HCT116 (cell line): ENCODE results near the gene ROBO1. TPM values are rescaled to one million over a fixed set of nuclear protein-coding genes. Genes with fewer than 3 reads are reported as not detected.

ENCODE experiments used
- ATAC-seq: fragments of 200-7000 bp; cut with Tn5 transposase; 2 replicates; pipeline ENCODE4 v1.9.1; 2020; ENCODE audit warnings: mild to moderate bottlenecking, moderate library complexity
- BruUV-seq: library from RNA; stranded (reverse); fragments of 400-500 nt; replicated peaks from 2 replicates; lab custom pipeline; 2021; lab: Mats Ljungman, UMichigan
- CTCF ChIA-PET: fragments of 300-600 bp; sonication (Branson Sonifier 250); formaldehyde crosslinking; loops from one replicate; lab custom pipeline; 2021; ENCODE audit warnings: antibody characterized with exemption; lab: Charles Lee
- POLR2A ChIA-PET: fragments of 300-600, 350-600 bp; sonication (Branson Sonifier 250); formaldehyde crosslinking; loops from one replicate; lab custom pipeline; 2021; ENCODE audit warnings: antibody characterized with exemption; lab: Charles Lee
- RAD21 ChIA-PET, 2 experiments: fragments of 300-600 bp; sonication (Branson Sonifier 250); formaldehyde crosslinking; loops; one replicate each; lab custom pipeline; 2023; ENCODE audit warnings: low total read pairs in 2 of 2; ENCODE audit not compliant: uncharacterized antibody in 2 of 2, unreplicated experiment in 2 of 2, low non-redundant PET in 1 of 2; lab: Charles Lee
- DNase-seq: peaks from one replicate; pipeline ENCODE4 v3.0.0-alpha.2; 2010; ENCODE audit warnings: low read depth, low spot score
- H2AFZ ChIP-seq: fragments of 200-600 bp; shearing (Covaris generic), sonication (generic); 2 replicates; pipeline ENCODE4 v1.6.1; 2017; ENCODE audit warnings: low read depth, mixed run types, mixed read lengths, antibody characterized with exemption, low read length; ENCODE audit not compliant: poor library complexity, severe bottlenecking
- H3K27ac ChIP-seq: 2 replicates; pipeline ENCODE4 v1.5.1; 2012; ENCODE audit warnings: low read depth, low read length
- H3K27me3 ChIP-seq: fragments of 200-600 bp; sonication (generic); 2 replicates; pipeline ENCODE4 v1.6.1; 2016; ENCODE audit warnings: mixed run types, low read length, mixed read lengths; ENCODE audit not compliant: insufficient read depth
- H3K36me3 ChIP-seq, 2 experiments: fragments of 200-500 bp in 1 of 2; fragments of 200-600 bp in 1 of 2; sonication (Bioruptor generic) in 1 of 2; sonication (generic) in 1 of 2; 2 replicates each; pipeline versions ENCODE4 v1.5.1 to v1.6.1; 2014 to 2016; ENCODE audit warnings: low read length in 2 of 2, inconsistent platforms in 1 of 2, mixed read lengths in 1 of 2, mixed run types in 1 of 2; ENCODE audit not compliant: insufficient read depth in 2 of 2, control insufficient read depth in 1 of 2
- H3K4me1 ChIP-seq, 2 experiments: fragments of 200-600 bp in 1 of 2; sonication (generic) in 1 of 2; 2 replicates each; pipeline versions ENCODE4 v1.5.1 to v1.6.1; 2012 to 2017; ENCODE audit warnings: low read length in 2 of 2, inconsistent platforms in 1 of 2, mild to moderate bottlenecking in 1 of 2, mixed read lengths in 1 of 2, mixed run types in 1 of 2, moderate library complexity in 1 of 2; ENCODE audit not compliant: insufficient read depth in 2 of 2, control insufficient read depth in 1 of 2
- H3K4me2 ChIP-seq: fragments of 200-600 bp; sonication (generic); 2 replicates; pipeline ENCODE4 v1.6.1; 2017; ENCODE audit warnings: mixed run types, low read length, mixed read lengths
- H3K4me3 ChIP-seq, 2 experiments: fragments of 200-600 bp in 1 of 2; sonication (generic) in 1 of 2; replicated peaks in 1 of 2; 2 replicates each; pipeline ENCODE4 v1.5.1; 2011 to 2016; ENCODE audit warnings: low read length in 2 of 2, control low read depth in 1 of 2, low read depth in 1 of 2, mild to moderate bottlenecking in 1 of 2, mixed read lengths in 1 of 2, mixed run types in 1 of 2
- H3K79me2 ChIP-seq: fragments of 200-600 bp; sonication (generic); 2 replicates; pipeline ENCODE4 v1.6.1; 2017; ENCODE audit warnings: mild to moderate bottlenecking, mixed run types, low read length, moderate library complexity, mixed read lengths; ENCODE audit not compliant: insufficient read depth
- H3K9ac ChIP-seq: fragments of 200-600 bp; sonication (generic); 2 replicates; pipeline ENCODE4 v1.6.1; 2016; ENCODE audit warnings: low read length, mixed read lengths
- H3K9me2 ChIP-seq: fragments of 200-600 bp; sonication (generic), shearing (Covaris generic); 2 replicates; pipeline ENCODE4 v1.6.1; 2017; ENCODE audit warnings: mixed run types, mild to moderate bottlenecking, moderate library complexity; ENCODE audit not compliant: insufficient read depth
- H3K9me3 ChIP-seq, 2 experiments: fragments of 200-500 bp in 1 of 2; fragments of 200-600 bp in 1 of 2; sonication (Bioruptor generic) in 1 of 2; sonication (generic) in 1 of 2; 2 replicates each; pipeline ENCODE4 v1.6.1; 2014 to 2017; ENCODE audit warnings: low read length in 2 of 2, mixed read lengths in 2 of 2, inconsistent platforms in 1 of 2, low read depth in 1 of 2, mild to moderate bottlenecking in 1 of 2, mixed run types in 1 of 2, moderate library complexity in 1 of 2; ENCODE audit not compliant: control insufficient read depth in 1 of 2, insufficient read depth in 1 of 2
- H4K20me1 ChIP-seq: fragments of 200-600 bp; sonication (generic), shearing (Covaris generic); 2 replicates; pipeline ENCODE4 v1.6.1; 2017; ENCODE audit warnings: mixed run types, mild to moderate bottlenecking, moderate library complexity; ENCODE audit not compliant: insufficient read depth
- CEBPB ChIP-seq: IDR thresholded peaks from 2 replicates; pipeline ENCODE4 v1.6.1; 2012; ENCODE audit warnings: low read depth
- ELF1 ChIP-seq: IDR thresholded peaks from 2 replicates; pipeline ENCODE4 v1.6.1; 2012; ENCODE audit warnings: low read depth, borderline replicate concordance
- EZH2 ChIP-seq: fragments of 200-600 bp; sonication (generic); IDR thresholded peaks from 2 replicates; pipeline ENCODE4 v1.6.1; 2017; ENCODE audit warnings: antibody characterized with exemption, mixed run types
- FOSL1 ChIP-seq: IDR thresholded peaks from 2 replicates; pipeline ENCODE4 v1.6.1; 2012; ENCODE audit warnings: low read depth
- JUND ChIP-seq: IDR thresholded peaks from 2 replicates; pipeline ENCODE4 v1.6.1; 2012
- POLR2A ChIP-seq: IDR thresholded peaks from 2 replicates; pipeline ENCODE4 v1.7.0; 2011; ENCODE audit warnings: borderline replicate concordance; ENCODE audit not compliant: insufficient read depth, insufficient read length; ENCODE audit errors: extremely low read depth
- SIN3A ChIP-seq: IDR thresholded peaks from 2 replicates; pipeline ENCODE4 v1.6.1; 2012; ENCODE audit warnings: low read depth
- SP1 ChIP-seq: IDR thresholded peaks from 2 replicates; pipeline ENCODE4 v1.6.1; 2012; ENCODE audit warnings: low read depth
- TCF7L2 ChIP-seq: IDR thresholded peaks from 2 replicates; pipeline ENCODE4 v1.7.0; 2011; ENCODE audit warnings: borderline replicate concordance, inconsistent platforms; ENCODE audit not compliant: insufficient read depth, insufficient read length; ENCODE audit errors: extremely low read depth
- YY1 ChIP-seq: IDR thresholded peaks from 2 replicates; pipeline ENCODE4 v1.6.1; 2011; ENCODE audit warnings: low read length, low read depth, moderate library complexity, mild to moderate bottlenecking; ENCODE audit not compliant: insufficient replicate concordance; ENCODE audit errors: extremely low read depth
- intact Hi-C: fragments of 100-400 bp; cut with micrococcal nuclease; formaldehyde crosslinking; loops from 2 replicates; pipeline ENCODE4 v1.10.0; 2022
- total RNA-seq: library from RNA; stranded (reverse); gene quantifications from one replicate; pipeline ENCODE4 v1.2.1, GENCODE V29; 2021; ENCODE audit not compliant: unreplicated experiment
- TF ChIP-seq, protein P1 (sequence below): IDR thresholded peaks from 2 replicates; pipeline ENCODE4 v1.6.1; 2012; ENCODE audit warnings: low read depth
- TF ChIP-seq, protein P2 (sequence below), 3 experiments: fragments of 200-600 bp in 1 of 3; sonication (generic) in 1 of 3; IDR thresholded peaks in 2 of 3; conservative IDR thresholded peaks in 1 of 3; 2 replicates each; pipeline ENCODE4 v1.5.1; 2012 to 2017; ENCODE audit warnings: low read depth in 2 of 3, low read length in 2 of 3, antibody characterized with exemption in 1 of 3, borderline replicate concordance in 1 of 3, control low read depth in 1 of 3, mild to moderate bottlenecking in 1 of 3, mixed read lengths in 1 of 3, mixed run types in 1 of 3, moderate library complexity in 1 of 3; ENCODE audit not compliant: insufficient read depth in 1 of 3

ROBO1 gene
- total RNA-seq, 1 experiment from 2014 or later = 0.27 TPM

DNA sequence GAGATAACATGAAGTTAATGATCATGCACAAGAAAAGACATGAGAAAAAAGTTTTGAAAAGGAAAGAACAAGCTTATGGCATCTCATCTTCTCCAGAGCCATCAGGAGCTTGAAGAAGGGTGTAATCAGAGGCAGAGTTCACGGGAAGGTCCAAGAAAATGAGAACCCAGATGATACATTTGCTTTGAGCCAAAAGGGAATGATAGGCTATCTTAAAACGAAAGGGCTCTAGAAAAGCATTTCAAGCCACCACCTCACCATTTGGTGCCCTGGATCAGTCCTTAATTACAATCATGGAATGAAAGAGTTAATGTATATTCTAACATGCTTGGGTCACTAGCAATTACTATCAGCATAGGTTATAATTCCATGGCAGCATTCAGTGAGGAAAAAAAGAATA, 781.8 kb downstream of the ROBO1 start:
- intact Hi-C loops = no loop called here
- H3K79me2 ChIP-seq = no peaks in the 10 kb centered on the region

More for the DNA sequence above, 781.8 kb downstream of the ROBO1 start:
- RAD21 ChIA-PET = no interaction called here
- no peak overlapping the region for H2AFZ ChIP-seq
- CTCF ChIA-PET = no interaction called here
- H3K27ac ChIP-seq = no peak overlapping the region
- H3K4me2 ChIP-seq = no peak overlapping the region
- H3K36me3 ChIP-seq = no peaks in the 10 kb centered on the region
- no peaks in the 10 kb centered on the region for H3K9me2 ChIP-seq
- H3K4me1 ChIP-seq = no peaks in the 10 kb centered on the region
- H3K9ac ChIP-seq = no peak overlapping the region
- H3K9me3 ChIP-seq = peaks cover 4 to 14% of the 10 kb centered on the region in 2 experiments; a peak in 2 of 4 replicates
- H4K20me1 ChIP-seq = no peaks in the 10 kb centered on the region
- POLR2A ChIA-PET = no interaction called here
- ATAC-seq (no peak), DNase-seq (no peak)
- no TSS peak for BruUV-seq
- no peak overlapping the region for H3K4me3 ChIP-seq
- no peaks in the 10 kb centered on the region for H3K27me3 ChIP-seq
- no peak for TF ChIP-seq FOSL1
- no peak for TF ChIP-seq ELF1
- TF ChIP-seq, protein P1, sequence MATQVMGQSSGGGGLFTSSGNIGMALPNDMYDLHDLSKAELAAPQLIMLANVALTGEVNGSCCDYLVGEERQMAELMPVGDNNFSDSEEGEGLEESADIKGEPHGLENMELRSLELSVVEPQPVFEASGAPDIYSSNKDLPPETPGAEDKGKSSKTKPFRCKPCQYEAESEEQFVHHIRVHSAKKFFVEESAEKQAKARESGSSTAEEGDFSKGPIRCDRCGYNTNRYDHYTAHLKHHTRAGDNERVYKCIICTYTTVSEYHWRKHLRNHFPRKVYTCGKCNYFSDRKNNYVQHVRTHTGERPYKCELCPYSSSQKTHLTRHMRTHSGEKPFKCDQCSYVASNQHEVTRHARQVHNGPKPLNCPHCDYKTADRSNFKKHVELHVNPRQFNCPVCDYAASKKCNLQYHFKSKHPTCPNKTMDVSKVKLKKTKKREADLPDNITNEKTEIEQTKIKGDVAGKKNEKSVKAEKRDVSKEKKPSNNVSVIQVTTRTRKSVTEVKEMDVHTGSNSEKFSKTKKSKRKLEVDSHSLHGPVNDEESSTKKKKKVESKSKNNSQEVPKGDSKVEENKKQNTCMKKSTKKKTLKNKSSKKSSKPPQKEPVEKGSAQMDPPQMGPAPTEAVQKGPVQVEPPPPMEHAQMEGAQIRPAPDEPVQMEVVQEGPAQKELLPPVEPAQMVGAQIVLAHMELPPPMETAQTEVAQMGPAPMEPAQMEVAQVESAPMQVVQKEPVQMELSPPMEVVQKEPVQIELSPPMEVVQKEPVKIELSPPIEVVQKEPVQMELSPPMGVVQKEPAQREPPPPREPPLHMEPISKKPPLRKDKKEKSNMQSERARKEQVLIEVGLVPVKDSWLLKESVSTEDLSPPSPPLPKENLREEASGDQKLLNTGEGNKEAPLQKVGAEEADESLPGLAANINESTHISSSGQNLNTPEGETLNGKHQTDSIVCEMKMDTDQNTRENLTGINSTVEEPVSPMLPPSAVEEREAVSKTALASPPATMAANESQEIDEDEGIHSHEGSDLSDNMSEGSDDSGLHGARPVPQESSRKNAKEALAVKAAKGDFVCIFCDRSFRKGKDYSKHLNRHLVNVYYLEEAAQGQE = no peak
- no peak for TF ChIP-seq SIN3A
- no peak for TF ChIP-seq EZH2
- no peak for TF ChIP-seq CEBPB
- TF ChIP-seq POLR2A = no peak
- TF ChIP-seq, protein P2, sequence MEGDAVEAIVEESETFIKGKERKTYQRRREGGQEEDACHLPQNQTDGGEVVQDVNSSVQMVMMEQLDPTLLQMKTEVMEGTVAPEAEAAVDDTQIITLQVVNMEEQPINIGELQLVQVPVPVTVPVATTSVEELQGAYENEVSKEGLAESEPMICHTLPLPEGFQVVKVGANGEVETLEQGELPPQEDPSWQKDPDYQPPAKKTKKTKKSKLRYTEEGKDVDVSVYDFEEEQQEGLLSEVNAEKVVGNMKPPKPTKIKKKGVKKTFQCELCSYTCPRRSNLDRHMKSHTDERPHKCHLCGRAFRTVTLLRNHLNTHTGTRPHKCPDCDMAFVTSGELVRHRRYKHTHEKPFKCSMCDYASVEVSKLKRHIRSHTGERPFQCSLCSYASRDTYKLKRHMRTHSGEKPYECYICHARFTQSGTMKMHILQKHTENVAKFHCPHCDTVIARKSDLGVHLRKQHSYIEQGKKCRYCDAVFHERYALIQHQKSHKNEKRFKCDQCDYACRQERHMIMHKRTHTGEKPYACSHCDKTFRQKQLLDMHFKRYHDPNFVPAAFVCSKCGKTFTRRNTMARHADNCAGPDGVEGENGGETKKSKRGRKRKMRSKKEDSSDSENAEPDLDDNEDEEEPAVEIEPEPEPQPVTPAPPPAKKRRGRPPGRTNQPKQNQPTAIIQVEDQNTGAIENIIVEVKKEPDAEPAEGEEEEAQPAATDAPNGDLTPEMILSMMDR (IDR thresholded peaks at IDR 0.05 in 2 of 3, conservative IDR thresholded peaks at IDR 0.05 in 1 of 3; ENCODE audit: borderline replicate concordance in 1 of 3, insufficient read depth in 1 of 3, low read depth in 2 of 3, low read length in 2 of 3) = no peak
- TF ChIP-seq YY1 = no peak
- TF ChIP-seq SP1 = no peak
- no peak for TF ChIP-seq JUND
- no peak for TF ChIP-seq TCF7L2
